GM21737 (cell line): ENCODE measurements around the gene PNLIPRP3.
"Not testable (repeated sequence)": the region's sequence is repeated elsewhere in the genome, so short reads cannot be mapped to it uniquely, and the experiment has no call there.

Experiments used
- ATAC-seq: cut with Tn5 transposase; IDR thresholded peaks from one replicate; pipeline ENCODE4 v1.9.1; 2021; ENCODE audit warnings: mild to moderate bottlenecking, moderate library complexity; ENCODE audit not compliant: unreplicated experiment

Gene PNLIPRP3

GRCh38 chr10:116427671-116428070 is at the start of gene PNLIPRP3:
PNLIPRP3 (plus strand) TSS chr10:116427847; CDS start chr10:116428013, 166 bp downstream.
- ATAC-seq, result no peak

- no peak for ATAC-seq
Measured at GRCh38 chr10:116382290-116382689, 45.4 kb upstream of the PNLIPRP3 start.

- no peak for ATAC-seq
Measured at GRCh38 chr10:116385311-116385710, 42.3 kb upstream of the PNLIPRP3 start.

DNA sequence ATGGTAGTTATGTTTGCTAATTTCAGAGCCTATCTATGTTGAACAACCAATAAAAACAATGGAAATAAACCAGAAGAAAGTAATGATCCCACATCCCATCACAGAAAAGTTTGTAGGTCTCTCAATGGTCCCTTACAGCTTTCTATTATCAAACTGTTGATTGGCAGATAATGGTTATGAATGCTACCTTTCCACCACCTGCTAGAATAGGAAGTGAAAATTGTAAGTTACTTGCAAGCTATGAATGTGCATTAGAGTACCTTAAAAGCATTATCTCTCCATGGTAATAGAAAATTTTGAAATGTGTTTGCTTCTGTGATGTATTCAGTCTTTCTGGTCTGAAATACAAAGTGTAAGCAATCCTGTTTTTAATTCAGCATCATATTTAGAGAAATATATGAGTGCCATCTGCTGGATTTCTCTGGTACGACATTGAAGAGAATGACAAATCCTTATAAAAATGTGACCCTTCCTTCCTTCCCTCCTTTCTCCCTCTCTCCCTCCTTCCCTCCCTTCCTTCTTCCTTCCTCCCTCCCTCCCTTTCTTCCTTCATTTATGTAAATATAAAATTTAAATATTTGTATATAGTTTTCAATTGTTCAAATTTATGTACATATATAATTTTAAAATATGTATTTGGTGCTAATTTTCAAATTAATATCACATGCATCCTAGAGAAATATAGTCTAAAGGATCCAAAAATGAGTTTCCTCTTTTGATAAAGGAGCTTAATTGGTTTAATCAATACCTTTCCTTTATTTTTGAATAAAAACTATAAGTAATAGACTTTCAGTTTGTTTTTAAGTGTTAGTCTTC is 41.4 kb upstream of the PNLIPRP3 start:
- ATAC-seq, result no peak

DNA sequence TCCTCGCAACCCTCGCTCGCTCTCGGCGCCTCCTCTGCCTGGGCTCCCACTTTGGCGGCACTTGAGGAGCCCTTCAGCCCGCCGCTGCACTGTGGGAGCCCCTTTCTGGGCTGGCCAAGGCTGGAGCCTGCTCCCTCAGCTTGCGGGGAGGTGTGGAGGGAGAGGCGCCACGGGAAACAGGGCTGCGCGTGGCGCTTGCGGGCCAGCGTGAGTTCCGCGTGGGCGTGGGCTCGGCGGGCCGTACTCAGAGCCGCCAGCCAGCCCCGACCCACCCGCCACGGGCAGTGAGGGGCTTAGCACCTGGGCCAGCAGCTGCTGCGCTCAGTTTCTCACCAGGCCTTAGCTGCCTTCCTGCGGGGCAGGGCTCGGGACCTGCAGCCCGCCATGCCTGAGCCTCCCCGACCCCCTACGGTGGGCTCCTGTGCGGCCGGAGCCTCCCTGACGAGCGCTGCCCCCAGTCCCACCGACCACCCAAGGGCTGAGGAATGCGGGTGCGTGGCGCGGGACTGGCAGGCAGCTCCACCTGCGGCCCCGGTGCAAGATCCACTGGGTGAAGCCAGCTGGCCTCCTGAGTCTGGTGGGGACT is 34.3 kb upstream of the PNLIPRP3 start:
- not testable (repeated sequence) for ATAC-seq

- no peak for ATAC-seq
Measured at GRCh38 chr10:116395223-116395985, 32.2 kb upstream of the PNLIPRP3 start.

DNA sequence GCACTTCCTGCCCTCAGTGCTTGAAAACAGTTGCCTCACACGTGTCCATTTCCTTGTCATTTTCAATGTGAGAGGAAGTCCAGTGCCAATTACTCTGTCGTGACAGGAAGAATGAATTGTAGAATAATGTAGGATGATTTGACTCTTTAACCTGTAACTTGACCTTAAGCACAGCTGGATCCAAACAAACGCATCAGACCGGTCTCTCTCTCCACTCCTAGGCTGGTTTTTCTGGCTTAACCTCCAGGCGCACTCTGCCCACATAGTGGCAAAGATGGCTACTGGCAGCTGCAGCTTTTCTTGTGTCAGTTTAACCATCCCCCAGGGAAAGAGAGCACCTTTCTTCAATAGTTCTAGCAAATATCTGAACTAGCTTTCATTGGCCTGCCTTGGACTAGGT is 29.4 kb upstream of the PNLIPRP3 start:
- ATAC-seq, result no peak

DNA sequence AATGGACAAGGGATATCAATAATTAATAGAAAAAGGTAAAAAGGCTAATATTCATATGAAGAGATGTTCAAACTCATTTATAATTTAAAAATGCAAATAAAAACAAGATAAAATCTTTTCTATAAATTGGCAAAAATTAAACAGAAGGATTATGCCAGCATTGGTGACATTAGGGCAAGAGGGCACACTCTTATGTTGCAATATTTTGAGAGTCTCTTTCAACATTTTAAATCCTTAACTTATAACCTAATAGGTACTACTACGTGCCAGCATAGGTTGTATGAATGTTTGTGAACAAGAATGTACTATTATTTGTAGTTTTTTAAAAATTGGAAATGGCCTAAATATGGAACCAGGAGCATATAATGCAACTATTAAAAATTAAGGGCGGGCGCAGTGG is 24.8 kb upstream of the PNLIPRP3 start:
- no peak for ATAC-seq

- ATAC-seq, result no peak
Measured at GRCh38 chr10:116403740-116404250, 23.9 kb upstream of the PNLIPRP3 start.

DNA sequence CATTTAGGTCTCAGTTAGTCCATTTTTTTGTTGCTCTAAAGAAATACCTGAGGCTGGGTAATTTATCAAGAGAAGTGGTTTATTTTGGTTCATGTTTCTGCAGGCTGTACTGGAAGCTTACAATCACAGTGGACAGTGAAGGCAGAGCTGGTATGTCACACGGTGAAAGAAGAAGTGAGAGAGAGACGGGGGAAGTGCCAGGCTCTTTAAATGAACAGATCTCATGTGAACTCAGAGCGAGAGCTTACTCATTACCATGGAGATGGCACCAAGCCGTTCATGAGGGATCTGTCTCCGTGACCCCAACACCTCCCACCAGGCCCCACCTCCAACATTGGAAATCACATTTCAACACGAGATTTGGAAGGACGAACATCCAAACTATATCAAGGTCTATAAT is 18.9 kb upstream of the PNLIPRP3 start:
- no peak for ATAC-seq

DNA sequence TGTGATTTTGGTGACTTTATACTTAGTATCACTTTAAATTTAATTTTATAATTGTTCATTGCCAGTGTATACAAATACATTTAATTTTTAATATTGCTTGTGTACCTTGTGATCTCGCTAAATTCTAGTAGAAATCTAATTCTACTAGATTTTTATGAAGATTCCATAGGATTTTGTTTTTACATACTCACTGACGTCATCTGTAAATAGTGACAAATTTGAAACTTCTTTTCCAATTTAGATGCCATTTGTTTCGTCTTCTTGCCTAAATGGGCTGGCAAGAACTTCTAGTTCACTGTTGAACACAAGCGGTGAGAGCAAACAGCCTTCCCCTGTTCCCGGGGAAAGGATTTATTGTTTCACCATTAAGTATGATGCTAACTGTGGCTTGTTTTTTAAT is 17.3 kb upstream of the PNLIPRP3 start:
- no peak for ATAC-seq

GRCh38 chr10:116417821-116418220 is 9.8 kb upstream of the PNLIPRP3 start:
- no peak for ATAC-seq

DNA sequence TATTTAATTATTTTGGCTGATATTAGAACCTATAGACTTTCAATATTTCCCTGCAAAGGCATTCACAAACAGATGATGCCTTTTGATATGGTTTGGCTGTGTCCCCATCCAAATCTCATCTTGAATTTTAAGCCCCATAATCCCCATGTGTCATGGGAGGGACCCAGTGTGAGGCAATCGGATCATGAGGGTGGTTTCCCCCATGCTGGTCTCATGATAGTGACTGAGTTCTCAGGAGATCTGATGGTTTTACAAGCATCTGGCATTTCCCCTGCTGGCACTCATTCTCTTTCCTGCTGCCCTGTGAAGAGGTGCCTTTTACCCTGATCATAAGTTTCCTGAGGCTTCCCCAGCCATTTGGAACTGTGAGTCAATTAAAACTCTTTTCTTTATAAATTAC is 9.3 kb upstream of the PNLIPRP3 start:
- ATAC-seq, result no peak

- ATAC-seq, result no peak
Measured at GRCh38 chr10:116421815-116422214, 5.8 kb upstream of the PNLIPRP3 start.

DNA sequence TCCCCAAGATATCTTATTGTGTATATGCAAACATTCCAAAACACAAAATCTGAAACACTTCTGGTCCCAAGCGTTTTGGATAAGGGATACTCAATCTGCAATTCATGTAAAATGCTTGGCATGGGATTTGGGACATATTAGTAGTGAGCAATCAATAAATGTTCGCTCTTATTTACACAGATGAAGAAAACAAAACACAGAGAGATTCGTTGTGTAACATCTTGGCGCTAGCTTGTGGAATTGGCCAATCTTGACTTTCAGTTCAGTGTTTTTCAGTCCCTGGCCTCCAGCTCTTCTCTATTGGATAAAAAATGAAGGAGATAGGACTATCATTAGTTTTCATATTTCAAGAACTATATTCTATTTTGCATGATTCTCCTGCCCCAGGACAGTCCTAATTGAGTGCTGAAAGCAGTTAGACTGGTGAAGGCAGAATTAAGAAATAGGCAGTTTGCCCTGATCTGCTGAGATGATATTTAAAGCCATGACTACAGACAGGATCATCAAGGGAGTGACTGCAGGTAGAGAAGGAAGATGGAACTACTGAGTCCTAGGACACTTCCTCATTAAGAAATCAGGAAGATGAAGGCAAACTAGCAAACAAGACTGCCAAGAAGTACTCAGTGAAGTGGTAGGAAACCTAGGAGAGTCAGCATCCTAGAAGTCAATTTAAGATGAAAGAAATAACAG is 1.8 kb downstream of the PNLIPRP3 start:
- no peak for ATAC-seq

- ATAC-seq, result no peak
Measured at GRCh38 chr10:116430288-116430687, 2.6 kb downstream of the PNLIPRP3 start.

DNA sequence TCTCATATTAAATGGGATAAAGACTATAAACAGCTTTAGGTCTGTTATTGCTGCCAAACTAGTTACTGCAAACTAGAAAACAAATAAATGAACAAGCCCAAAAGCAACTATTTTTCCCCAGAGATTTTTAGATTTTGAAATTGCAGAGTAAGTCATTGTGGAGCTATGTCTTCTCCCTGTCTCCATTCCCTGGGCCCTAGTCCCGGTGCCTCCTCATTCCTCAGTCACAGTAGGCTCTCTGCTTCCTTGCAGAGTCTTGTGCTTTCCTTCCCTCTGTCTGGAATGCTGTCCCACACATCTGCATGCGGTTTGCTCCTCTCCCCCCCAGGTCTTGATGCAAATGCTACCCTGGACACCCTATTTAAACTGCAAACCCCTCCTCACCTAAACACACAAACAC is 4.0 kb downstream of the PNLIPRP3 start:
- no peak for ATAC-seq

DNA sequence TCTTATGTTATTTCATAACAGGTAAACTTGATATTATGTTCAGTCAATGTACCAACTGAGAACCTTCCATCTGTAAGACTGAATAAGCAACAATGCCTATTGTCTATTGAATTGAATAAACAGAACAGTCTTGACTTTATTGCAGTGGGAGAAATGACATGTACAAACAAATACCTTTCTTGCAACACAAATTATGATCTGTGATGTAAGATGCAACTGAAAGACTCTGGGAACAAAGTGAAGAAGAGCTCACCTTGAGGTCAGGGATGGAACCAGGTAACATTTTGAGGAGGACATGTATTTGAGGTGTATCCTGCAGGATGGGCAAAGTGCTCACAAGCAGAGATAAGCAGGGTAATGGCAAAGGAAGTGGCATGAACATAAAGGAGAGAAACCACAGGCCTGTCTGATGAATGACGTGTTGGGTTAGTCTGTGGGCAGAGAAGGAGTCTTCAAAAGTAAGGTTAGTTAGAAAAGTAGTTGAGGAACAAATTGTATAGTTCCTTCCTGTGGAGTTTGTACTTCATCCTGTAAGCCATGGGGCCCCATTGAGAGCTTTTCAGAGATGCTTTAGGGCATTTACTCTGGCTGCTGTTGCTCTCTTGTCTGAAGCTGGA is 9.5 kb downstream of the PNLIPRP3 start:
- no peak for ATAC-seq

- ATAC-seq, result no peak
Measured at GRCh38 chr10:116440330-116441030, 12.8 kb downstream of the PNLIPRP3 start.
